GM18505 (cell line): ENCODE results near the gene NDUFS6.

ENCODE experiments used
- ATAC-seq: cut with Tn5 transposase; IDR thresholded peaks from one replicate; pipeline ENCODE4 v1.9.1; 2021; ENCODE audit not compliant: unreplicated experiment
- POLR2A ChIP-seq: IDR thresholded peaks from 4 replicates; pipeline ENCODE4 v1.6.1; 2011; ENCODE audit warnings: borderline replicate concordance; ENCODE audit not compliant: insufficient read depth, insufficient read length; ENCODE audit errors: extremely low read depth

NDUFS6 gene

GRCh38 chr5:1801222-1801966 lies at the start of gene NDUFS6:
TSS of gene NDUFS6 (plus strand) at chr5:1801407. CDS start at chr5:1801418, 11 bp downstream.
- TF ChIP-seq POLR2A: peak; percentile 76
- peak; percentile 50 for ATAC-seq

- no peak for TF ChIP-seq POLR2A
- ATAC-seq: no peak
Measured at GRCh38 chr5:1751864-1752822, 49.1 kb upstream of the NDUFS6 start.

GRCh38 chr5:1752881-1753280 lies 48.3 kb upstream of the NDUFS6 start:
- no peak for ATAC-seq
- TF ChIP-seq POLR2A: no peak

- no peak for ATAC-seq
- no peak for TF ChIP-seq POLR2A
Measured at GRCh38 chr5:1753490-1753889, 47.7 kb upstream of the NDUFS6 start.

- no peak for TF ChIP-seq POLR2A
- ATAC-seq: no peak
Measured at GRCh38 chr5:1754531-1755220, 46.5 kb upstream of the NDUFS6 start.

GRCh38 chr5:1755321-1755949 lies 45.8 kb upstream of the NDUFS6 start:
- TF ChIP-seq POLR2A: no peak
- ATAC-seq: no peak

- ATAC-seq: no peak
- no peak for TF ChIP-seq POLR2A
Measured at GRCh38 chr5:1756481-1756880, 44.7 kb upstream of the NDUFS6 start.

- TF ChIP-seq POLR2A: no peak
- no peak for ATAC-seq
Measured at GRCh38 chr5:1757511-1757910, 43.7 kb upstream of the NDUFS6 start.

- no peak for ATAC-seq
- TF ChIP-seq POLR2A: no peak
Measured at GRCh38 chr5:1758574-1758973, 42.6 kb upstream of the NDUFS6 start.

- ATAC-seq: no peak
- TF ChIP-seq POLR2A: no peak
Measured at GRCh38 chr5:1759378-1759970, 41.7 kb upstream of the NDUFS6 start.

GRCh38 chr5:1760231-1760630 lies 41.0 kb upstream of the NDUFS6 start:
- ATAC-seq: no peak
- TF ChIP-seq POLR2A: no peak

- TF ChIP-seq POLR2A: no peak
- no peak for ATAC-seq
Measured at GRCh38 chr5:1760656-1761452, 40.4 kb upstream of the NDUFS6 start.

- ATAC-seq: no peak
- no peak for TF ChIP-seq POLR2A
Measured at GRCh38 chr5:1761453-1761755, 39.8 kb upstream of the NDUFS6 start.
